ENCODE results near the gene HSPG2.
"Not testable (repeated sequence)": the region's sequence is repeated elsewhere in the genome, so short reads cannot be mapped to it uniquely, and the experiment has no call there.

The HSPG2 gene

GRCh38 chr1:21912038-21912758 is 24.9 kb downstream of the HSPG2 start:
- DNase-seq (ENCODE audit: low spot score), result no peak

- peak; percentile 72 for DNase-seq (ENCODE audit: low spot score)
Measured at GRCh38 chr1:21911205-21912001, 25.7 kb downstream of the HSPG2 start.

GRCh38 chr1:21910558-21911204 is 26.4 kb downstream of the HSPG2 start:
- DNase-seq (ENCODE audit: low spot score), result no peak

- peak; percentile 73 for DNase-seq (ENCODE audit: low spot score)
Measured at GRCh38 chr1:21909787-21910503, 27.2 kb downstream of the HSPG2 start.

- DNase-seq (ENCODE audit: low spot score), result peak; percentile 70
Measured at GRCh38 chr1:21909286-21909759, 27.8 kb downstream of the HSPG2 start.

- not testable (repeated sequence) for DNase-seq (ENCODE audit: low spot score)
Measured at GRCh38 chr1:21907737-21908534, 29.2 kb downstream of the HSPG2 start.

- no peak for DNase-seq (ENCODE audit: low spot score)
Measured at GRCh38 chr1:21907079-21907418, 30.1 kb downstream of the HSPG2 start.

- peak; percentile 80 for DNase-seq (ENCODE audit: low spot score)
Measured at GRCh38 chr1:21906173-21907078, 30.7 kb downstream of the HSPG2 start.

GRCh38 chr1:21904704-21905520 is 32.2 kb downstream of the HSPG2 start:
- peak; percentile 57 for DNase-seq (ENCODE audit: low spot score)

GRCh38 chr1:21904454-21904703 is 32.7 kb downstream of the HSPG2 start:
- DNase-seq (ENCODE audit: low spot score), result no peak

- no peak for DNase-seq (ENCODE audit: low spot score)
Measured at GRCh38 chr1:21903638-21904453, 33.3 kb downstream of the HSPG2 start.

GRCh38 chr1:21902026-21903012 is 34.8 kb downstream of the HSPG2 start:
- no peak for DNase-seq (ENCODE audit: low spot score)

GRCh38 chr1:21901473-21901847 is 35.6 kb downstream of the HSPG2 start:
- peak; percentile 94 for DNase-seq (ENCODE audit: low spot score)

- no peak for DNase-seq (ENCODE audit: low spot score)
Measured at GRCh38 chr1:21900766-21901472, 36.2 kb downstream of the HSPG2 start.

- no peak for DNase-seq (ENCODE audit: low spot score)
Measured at GRCh38 chr1:21899987-21900386, 37.1 kb downstream of the HSPG2 start.

GRCh38 chr1:21899267-21899810 is 37.8 kb downstream of the HSPG2 start:
- no peak for DNase-seq (ENCODE audit: low spot score)

Measured in GM03348 (cell line).